ENCODE data around the gene DCLRE1C.

DNA sequence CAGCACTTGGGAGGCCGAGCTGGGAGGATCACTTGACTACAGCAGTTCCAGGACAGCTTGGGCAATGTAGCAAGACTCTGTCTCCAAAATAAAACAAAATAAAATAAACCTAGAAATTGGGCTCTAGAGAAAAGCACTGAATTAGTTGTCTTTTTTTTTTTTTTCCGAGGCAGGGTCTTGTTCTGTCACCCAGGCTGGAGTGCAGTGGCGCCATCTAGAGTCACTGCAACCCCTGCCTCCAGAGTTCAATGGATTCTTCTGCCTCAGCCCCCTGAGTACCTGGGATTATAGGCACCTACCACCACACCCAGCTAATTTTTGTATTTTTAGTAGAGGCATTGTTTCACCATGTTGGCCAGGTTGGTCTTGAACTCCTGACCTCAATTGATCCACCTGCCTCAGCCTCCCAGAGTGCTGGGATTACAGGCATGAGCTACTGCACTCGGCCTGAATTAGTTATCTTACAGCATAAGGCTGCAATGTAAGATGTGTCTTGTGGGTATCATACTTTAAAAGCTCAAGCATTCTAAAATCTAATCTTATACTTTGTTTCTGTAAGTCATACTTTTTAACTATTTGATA lies 18.1 kb upstream of the DCLRE1C start:
- no peak for TF ChIP-seq POLR2A (IDR thresholded peaks at IDR 0.05)
- TF ChIP-seq, protein P1, sequence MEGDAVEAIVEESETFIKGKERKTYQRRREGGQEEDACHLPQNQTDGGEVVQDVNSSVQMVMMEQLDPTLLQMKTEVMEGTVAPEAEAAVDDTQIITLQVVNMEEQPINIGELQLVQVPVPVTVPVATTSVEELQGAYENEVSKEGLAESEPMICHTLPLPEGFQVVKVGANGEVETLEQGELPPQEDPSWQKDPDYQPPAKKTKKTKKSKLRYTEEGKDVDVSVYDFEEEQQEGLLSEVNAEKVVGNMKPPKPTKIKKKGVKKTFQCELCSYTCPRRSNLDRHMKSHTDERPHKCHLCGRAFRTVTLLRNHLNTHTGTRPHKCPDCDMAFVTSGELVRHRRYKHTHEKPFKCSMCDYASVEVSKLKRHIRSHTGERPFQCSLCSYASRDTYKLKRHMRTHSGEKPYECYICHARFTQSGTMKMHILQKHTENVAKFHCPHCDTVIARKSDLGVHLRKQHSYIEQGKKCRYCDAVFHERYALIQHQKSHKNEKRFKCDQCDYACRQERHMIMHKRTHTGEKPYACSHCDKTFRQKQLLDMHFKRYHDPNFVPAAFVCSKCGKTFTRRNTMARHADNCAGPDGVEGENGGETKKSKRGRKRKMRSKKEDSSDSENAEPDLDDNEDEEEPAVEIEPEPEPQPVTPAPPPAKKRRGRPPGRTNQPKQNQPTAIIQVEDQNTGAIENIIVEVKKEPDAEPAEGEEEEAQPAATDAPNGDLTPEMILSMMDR (IDR thresholded peaks at IDR 0.05) = peak; percentile 29 to 57 (median 50)
